Right cardiac atrium (tissue), 5 donors: Measurements from ENCODE around the gene ACTG1. TPM values are rescaled to one million over a fixed set of nuclear protein-coding genes. Genes with fewer than 3 reads are reported as not detected.
A peak's percentile ranks its signal among the peaks of the same experiment; 100 is the strongest.

Source experiments
- ATAC-seq, 2 donors: fragments of 200-7000 bp; cut with Tn5 transposase; one replicate each; pipeline versions ENCODE4 v1.8.0 to v1.9.1; 2020; ENCODE audit warnings: moderate library complexity in 2 of 2, mild to moderate bottlenecking in 1 of 2
- DNase-seq, 3 donors: peaks; one replicate each; pipeline ENCODE4 v3.0.0-alpha.2; 2020
- H3K27ac ChIP-seq: one replicate; pipeline ENCODE4 v1.5.1; 2013; ENCODE audit warnings: mild to moderate bottlenecking, low read length, control low read depth, moderate library complexity
- H3K27me3 ChIP-seq: one replicate; pipeline ENCODE4 v1.6.1; 2013; ENCODE audit not compliant: control insufficient read depth, insufficient read depth
- H3K4me1 ChIP-seq: one replicate; pipeline ENCODE4 v1.6.1; 2013; ENCODE audit warnings: low read length; ENCODE audit not compliant: control insufficient read depth, insufficient read depth
- H3K4me3 ChIP-seq: one replicate; pipeline ENCODE4 v1.5.1; 2013; ENCODE audit warnings: low read length, control low read depth
- H3K9me3 ChIP-seq: one replicate; pipeline ENCODE4 v1.6.1; 2013; ENCODE audit warnings: low read length; ENCODE audit not compliant: control insufficient read depth
- WGBS: extraction: QIAGEN DNeasy Blood & Tissue Kit; methylation state at CpG from one replicate; pipeline ENCODE4 v1.1.7; 2013; 5-methylcytosine and 5-hydroxymethylcytosine counted together
- intact Hi-C, 4 donors: fragments of 100-400 bp; cut with DNase I; formaldehyde crosslinking; loops; one replicate each; pipeline versions ENCODE4 v1.11.0 to v1.14.0; 2022 to 2023
- polyA plus RNA-seq: library from polyadenylated mRNA; stranded (reverse); fragments of 200-250 nt; gene quantifications from one replicate; pipeline ENCODE4 v1.2.3, GENCODE V29; 2013
- total RNA-seq, 4 donors: library from RNA; stranded (reverse); fragmentation: NEBNext Ultra II Directional; extraction: Animal tissue kit (Norgen Biotek cat#: 25700); gene quantifications; one replicate each; pipeline ENCODE4 v1.2.1, GENCODE V29; 2021
- donor health status: healthy with polysubstance abuse.
- donor health status: DM: no; HTN: yes; CAD: no.
- donor health status: DM: no; HTN: no; CAD: no.
- donor health status: DM: no; HTN: yes; CAD: no; lungs with severe emphysema.
- donor health status: DM: yes; HTN: yes; CAD: no.

The ACTG1 gene
- total and polyA plus RNA-seq, 5 donors: 347 to 772 (median 492) TPM

DNA sequence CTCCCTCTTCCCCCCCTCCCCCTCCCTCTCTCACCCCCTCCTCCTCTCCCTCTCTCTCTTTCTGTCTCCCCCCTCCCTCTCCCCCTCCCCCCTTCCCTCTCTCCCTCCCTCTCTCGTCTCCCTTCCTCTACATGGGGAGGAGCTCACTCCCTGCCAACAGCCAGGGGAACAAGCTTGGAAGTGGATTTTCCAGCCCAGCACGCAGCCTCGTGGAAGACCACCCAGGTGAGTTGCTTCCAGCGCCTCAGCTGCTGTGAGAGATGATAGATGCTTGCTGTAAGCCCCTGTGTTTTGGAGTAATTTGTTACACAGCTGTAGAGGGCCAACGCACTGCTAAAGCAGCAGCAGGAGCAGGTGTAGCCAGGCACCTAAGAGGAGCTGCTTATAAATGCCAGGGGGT is 20.8 kb downstream of the ACTG1 start:
- ATAC-seq (no peak), DNase-seq (peak in 2 of 3 donors; percentile 6 to 23)
- Histone ChIP-seq H3K4me1 (peaks cover 2% of the 10 kb centered on the region), H3K9me3 (no peaks in the 10 kb centered on the region), H3K27ac (no peak overlapping the region), H3K27me3 (no peaks in the 10 kb centered on the region), H3K4me3 (no peak overlapping the region)
- intact Hi-C loops: no loop called here
- WGBS: 26% methylated on average over 5 of the region's 5 CpGs

DNA sequence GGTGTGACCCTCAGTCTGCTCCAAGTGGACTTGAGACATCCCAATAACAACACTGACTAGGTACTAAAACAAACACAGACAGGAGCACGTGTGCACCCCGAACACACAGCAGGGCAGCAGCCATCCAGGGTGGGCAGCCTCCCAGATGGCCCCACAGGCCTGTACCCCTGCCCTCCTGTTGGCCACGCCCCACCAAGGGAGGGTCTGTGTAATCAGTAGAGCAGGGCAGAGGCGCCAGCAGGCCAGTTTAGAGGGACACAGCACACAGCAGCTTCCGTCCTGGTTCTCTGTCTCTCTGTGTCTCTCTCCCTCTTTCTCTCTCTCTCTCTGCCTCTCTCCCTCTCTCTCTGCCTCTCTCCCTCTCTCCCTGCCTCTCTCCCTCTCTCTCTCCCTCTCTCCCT is 21.4 kb downstream of the ACTG1 start:
- 44% methylated on average over 5 of the region's 5 CpGs for WGBS
- intact Hi-C loops: no loop called here
- Histone ChIP-seq H3K4me3 (no peak overlapping the region), H3K9me3 (no peaks in the 10 kb centered on the region), H3K27me3 (no peaks in the 10 kb centered on the region), H3K27ac (no peak overlapping the region), H3K4me1 (peaks cover 2% of the 10 kb centered on the region)
- ATAC-seq (no peak), DNase-seq (peak in 2 of 3 donors; percentile 48 to 58)

DNA sequence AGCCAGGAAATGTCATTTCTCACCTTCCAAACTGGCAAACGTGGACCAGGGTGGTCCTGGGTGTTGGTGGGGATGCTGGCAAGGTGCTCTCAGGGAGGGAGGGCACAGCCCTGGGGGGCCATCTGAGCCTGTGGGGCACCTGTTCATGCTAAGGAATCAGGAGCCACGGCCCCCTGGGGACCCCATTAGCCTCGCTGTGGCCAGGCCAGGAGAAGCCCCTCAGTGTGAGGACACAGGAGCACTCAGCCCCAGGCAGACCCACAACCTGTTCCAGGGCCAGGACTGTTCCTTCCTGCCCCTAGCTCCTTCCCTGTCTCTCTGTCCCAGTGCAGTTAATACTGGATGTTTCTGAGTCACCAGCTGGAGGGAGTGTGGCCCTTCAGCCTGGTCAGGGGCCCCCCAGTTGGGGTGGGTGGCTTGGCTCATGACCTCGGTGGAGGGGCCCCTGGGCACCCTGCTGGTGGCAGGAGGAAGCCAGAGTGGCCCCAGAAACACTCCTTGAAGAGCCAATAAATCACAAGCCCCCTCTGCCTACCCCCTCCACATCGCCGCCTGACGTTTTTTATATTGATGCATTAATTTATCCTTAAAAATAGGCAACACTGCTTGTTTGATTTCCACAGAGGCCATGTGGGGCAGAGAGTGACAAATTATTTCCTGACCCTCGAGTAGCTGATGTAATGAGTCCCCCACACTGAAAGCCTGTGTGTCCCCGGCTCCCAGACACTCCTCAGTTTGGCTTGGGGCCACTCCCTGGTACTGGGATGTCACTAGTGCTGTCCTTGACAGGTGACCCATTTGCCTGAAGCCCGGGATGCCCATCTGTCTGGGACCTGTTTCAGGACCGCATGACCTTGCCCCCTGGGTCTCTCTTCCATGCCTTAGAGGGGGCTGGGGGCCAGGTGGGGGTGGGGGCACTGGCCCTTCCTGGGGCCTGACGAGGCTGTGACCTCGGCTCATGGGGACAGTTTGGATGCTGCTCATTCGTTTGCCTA is 22.3 kb downstream of the ACTG1 start:
- WGBS: 62% methylated on average over 14 of the region's 14 CpGs
- peak in 2 of 3 donors; percentile 42 to 48 for DNase-seq
- Histone ChIP-seq H3K4me1 (peaks cover 2% of the 10 kb centered on the region), H3K9me3 (no peaks in the 10 kb centered on the region), H3K27ac (no peak overlapping the region), H3K4me3 (no peak overlapping the region), H3K27me3 (no peaks in the 10 kb centered on the region)
- ATAC-seq: no peak
- intact Hi-C loops: no loop called here

DNA sequence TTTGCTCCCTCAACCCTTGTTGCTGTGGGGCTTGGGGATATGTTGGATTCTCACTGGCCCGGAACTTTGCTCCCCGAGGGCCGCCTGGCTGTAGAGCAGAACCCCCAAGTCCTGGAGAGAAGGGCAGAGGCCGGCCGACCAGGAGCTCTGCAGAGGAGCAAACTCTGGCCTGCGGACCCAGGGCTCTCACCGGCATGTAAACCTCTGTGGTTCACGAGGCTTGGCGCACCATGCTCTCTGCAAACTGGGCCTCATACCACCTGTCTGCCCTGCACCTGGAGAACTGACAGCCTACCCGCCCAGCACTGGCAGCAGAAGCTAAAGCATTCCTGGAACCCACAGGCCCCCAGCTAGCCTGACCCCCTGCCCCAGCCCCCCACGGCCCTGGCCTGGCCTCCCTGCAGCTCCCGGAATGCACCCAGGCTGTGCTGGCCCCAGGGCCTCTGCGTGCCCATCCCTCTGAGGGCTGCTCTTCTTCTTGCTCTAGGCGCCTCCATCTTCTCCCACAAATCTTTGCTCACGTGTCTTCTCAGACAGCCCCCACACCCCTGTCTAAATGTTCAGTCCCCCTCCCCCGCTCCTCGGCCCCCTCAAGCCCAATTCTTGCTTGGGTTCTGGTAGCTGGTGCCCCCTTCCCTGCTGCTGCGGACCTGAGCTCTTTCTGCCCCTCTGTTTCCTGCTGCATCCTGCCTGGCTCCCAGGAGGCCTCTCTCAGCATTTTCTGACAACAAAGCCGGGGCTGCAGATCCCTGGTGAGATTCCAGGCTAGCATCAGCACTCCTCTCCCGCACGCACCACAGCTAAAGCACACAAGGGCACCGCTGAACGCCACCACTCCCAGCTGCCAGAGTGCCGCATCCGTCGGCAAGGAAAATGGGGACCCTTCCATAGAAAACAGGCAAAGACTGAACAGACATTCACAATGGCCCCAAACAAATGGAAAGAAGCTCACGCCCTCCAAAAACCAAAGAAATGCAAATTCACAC is 23.3 kb downstream of the ACTG1 start:
- DNase-seq (peak in 2 of 3 donors; percentile 50 to 58), ATAC-seq (no peak)
- no peak overlapping the region for H3K4me3 ChIP-seq
- H3K4me1 ChIP-seq: peaks cover 2% of the 10 kb centered on the region
- H3K27ac ChIP-seq: no peak overlapping the region
- no peaks in the 10 kb centered on the region for H3K9me3 ChIP-seq
- intact Hi-C loops: no loop called here
- no peaks in the 10 kb centered on the region for H3K27me3 ChIP-seq
- 74% methylated on average over 27 of the region's 27 CpGs for WGBS

DNA sequence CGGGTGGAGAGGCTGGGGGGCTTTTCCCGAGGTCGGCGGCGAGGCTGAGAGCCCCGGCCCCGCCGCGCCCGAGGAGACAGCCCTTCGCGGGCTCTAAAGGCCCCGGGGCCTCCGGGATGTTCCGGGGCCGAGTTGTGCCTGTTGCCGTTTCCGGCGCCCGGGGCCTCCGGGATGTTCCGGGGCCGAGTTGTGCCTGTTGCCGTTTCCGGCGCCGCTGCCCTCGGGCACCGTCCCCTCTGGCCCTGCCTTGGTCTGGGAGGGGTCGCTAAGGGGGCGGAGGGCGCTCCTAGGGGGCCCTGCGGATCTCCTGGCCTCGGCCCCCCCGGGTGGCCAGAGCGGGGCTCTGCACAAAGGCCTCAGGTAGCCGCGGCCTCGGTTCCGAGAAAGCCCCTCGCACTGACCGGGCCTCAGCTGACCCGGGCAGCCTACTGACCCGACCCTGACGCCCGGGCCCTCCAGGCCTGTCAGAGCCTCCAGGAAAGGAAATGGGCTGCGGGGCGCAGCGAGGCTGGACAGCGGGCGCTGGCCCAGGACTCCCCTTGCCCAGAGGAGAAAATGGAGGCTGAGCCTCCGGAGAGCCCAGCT is 24.2 kb downstream of the ACTG1 start:
- Histone ChIP-seq H3K27me3 (no peaks in the 10 kb centered on the region), H3K9me3 (no peaks in the 10 kb centered on the region), H3K4me1 (peaks cover 6% of the 10 kb centered on the region), H3K4me3 (peak overlapping the region; percentile 79), H3K27ac (peak overlapping the region; percentile 91)
- WGBS: 7% methylated on average over 52 of the region's 52 CpGs
- ATAC-seq: peak in 1 of 2 donors; percentile 17
- intact Hi-C loops: no loop called here
- DNase-seq: peak in 1 of 3 donors; percentile 70

DNA sequence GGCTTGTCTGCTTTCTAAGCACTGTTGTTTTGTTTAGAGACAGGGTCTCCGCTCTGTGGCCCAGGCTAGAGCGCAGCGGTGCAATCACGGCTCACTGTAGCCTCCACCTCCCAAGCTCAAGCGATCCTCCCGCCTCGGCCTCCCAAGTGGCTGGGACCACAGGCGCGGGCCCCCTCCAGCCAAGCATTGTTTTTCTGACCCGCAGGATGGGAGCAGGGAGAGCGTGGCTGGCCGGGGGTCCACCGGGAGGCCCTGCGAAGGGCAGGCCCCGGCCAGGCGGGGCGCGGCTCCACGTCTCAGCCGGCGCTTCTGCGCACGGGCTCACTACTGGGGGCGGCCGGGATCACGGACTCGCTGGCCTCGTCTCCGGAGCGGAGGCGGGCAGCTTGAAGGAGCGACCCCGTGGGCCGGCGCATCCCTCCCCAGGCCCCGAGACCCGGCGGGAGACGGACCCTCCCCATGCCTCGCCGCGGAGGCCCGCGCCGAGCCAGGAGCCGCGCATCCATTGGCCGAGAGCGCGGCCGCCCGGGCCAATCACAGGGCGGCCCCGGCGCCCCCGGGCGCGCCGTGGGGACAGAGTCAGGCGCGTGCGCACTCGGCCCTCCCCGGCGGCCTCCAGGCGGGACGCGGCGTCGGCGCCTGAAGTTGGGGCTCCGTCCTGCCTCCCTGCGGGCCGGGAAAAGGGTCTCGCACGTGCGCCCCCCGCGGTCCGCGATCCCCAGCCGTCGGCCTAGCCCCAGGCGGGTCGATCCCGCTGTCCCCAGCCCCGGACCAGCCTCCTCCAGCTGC is 24.9 kb downstream of the ACTG1 start:
- H3K27me3 ChIP-seq: no peaks in the 10 kb centered on the region
- intact Hi-C loops: no loop called here
- peak overlapping the region; percentile 79 for H3K4me3 ChIP-seq
- peaks cover 6% of the 10 kb centered on the region for H3K4me1 ChIP-seq
- peak; percentile 86 to 95 (median 95) for DNase-seq
- no peaks in the 10 kb centered on the region for H3K9me3 ChIP-seq
- WGBS: 6% methylated on average over 87 of the region's 87 CpGs
- peak; percentile 89 for ATAC-seq
- peak overlapping the region; percentile 91 for H3K27ac ChIP-seq

DNA sequence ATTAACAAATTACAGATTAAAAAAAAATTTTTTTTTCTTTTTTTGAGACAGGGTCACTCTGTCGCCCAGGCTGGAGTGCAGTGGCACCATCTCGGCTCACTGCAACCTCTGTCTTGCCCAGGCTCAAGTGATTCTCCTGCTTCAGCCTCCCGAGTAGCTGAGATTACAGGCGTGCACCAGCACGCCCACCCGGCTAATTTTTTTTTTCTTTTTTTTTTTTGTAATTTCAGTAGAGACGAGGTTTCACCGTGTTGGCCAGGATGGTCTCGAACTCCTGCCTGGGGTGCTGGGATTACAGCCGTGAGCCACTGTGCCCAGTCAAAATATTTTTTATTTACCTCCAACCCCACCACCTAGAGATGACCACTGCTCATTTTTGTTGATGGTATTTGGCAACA is 25.5 kb downstream of the ACTG1 start:
- H3K27ac ChIP-seq: no peak overlapping the region
- peak in 1 of 3 donors; percentile 3 for DNase-seq
- no peaks in the 10 kb centered on the region for H3K9me3 ChIP-seq
- no peaks in the 10 kb centered on the region for H3K27me3 ChIP-seq
- no peak for ATAC-seq
- no peak overlapping the region for H3K4me3 ChIP-seq
- H3K4me1 ChIP-seq: peaks cover 6% of the 10 kb centered on the region
- WGBS: 82% methylated on average over 10 of the region's 10 CpGs
- intact Hi-C loops: no loop called here

DNA sequence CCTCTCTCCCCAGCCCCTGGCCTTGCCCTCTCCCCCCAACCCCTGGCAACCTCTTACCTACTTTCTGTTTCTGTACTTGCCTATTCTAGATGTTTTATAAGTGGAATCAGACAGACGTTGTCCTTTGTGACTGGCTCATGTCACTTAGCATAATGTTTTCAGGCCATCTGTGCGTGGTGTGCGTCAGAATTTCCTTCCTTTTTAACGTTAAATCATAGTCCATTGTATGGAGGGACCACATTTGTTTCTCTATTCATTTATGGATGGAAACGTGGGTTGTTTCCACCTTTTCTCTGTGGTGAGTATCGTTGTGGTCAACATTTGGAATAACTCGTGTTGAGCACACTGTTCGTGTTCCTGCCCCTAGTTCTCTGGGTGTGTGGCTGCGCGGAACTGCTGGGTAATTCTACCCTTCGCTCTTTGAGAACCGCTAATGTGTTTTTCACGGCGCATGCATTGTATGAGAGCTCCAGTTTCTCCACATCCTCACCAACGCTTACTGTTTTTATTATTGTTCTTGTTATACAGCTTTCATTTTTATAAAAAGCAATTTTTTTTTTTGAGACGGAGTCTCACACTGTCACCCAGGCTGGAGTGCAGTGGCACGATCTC is 26.3 kb downstream of the ACTG1 start:
- Histone ChIP-seq H3K27ac (no peak overlapping the region), H3K9me3 (no peaks in the 10 kb centered on the region), H3K27me3 (no peaks in the 10 kb centered on the region), H3K4me3 (no peak overlapping the region), H3K4me1 (peaks cover 6% of the 10 kb centered on the region)
- intact Hi-C loops: no loop called here
- peak in 1 of 3 donors; percentile 7 for DNase-seq
- ATAC-seq: no peak
- 67% methylated on average over 17 of the region's 17 CpGs for WGBS

DNA sequence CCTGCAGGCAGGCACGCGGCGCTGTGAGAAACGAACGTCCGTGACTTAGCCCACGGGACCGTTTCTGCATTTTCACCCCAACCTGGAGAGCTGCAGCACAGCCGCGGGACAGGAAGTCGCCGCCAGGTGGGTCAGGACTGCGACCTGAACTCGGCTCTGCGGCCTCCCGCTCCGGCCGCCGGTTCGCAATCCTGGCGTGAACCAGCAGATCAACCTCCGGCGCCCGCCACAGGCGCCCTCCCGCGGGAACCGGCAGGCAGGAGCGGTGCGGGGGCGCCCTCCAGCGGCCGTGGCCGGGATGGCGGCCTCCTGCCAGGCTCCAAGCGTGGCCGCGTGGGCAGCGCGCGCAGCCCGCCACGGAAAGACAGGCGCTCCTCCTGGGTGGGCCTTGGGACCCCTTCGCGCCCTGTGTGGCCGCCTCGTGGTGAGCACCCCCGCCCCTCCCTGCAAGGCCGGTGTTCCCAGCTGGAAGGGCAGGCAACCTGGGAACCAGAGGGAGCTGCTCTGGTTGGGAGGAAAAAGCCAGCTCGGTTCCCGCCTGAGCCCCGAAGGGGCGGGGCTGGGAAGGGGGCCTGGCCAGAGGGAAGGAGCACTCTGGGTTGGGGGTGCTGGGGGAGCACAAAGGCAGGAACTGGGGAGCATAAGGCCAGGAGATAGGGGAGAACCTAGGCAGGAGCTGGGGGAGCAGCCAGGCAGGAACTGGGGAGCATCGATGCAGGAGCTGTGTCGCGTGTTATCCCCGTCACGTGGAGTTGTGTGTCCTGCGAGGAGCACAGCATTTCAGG is 28.2 kb downstream of the ACTG1 start:
- DNase-seq: peak; percentile 89 to 96 (median 95)
- 5% methylated on average over 60 of the region's 60 CpGs for WGBS
- no peaks in the 10 kb centered on the region for H3K27me3 ChIP-seq
- H3K9me3 ChIP-seq: no peaks in the 10 kb centered on the region
- H3K27ac ChIP-seq: no peak overlapping the region
- ATAC-seq: peak; percentile 67 to 75
- peaks cover 14% of the 10 kb centered on the region for H3K4me1 ChIP-seq
- H3K4me3 ChIP-seq: peak overlapping the region; percentile 9
- intact Hi-C loops: loop anchor here (2.0 to 5.0 kb wide), 6 partner anchors 62 to 232 kb away; partner anchors contain the start of genes BAHCC1 (in 1 of the 4) and SLC38A10 (in 1 of the 4)
